SU-DHL-6 (cell line): Measurements from ENCODE around the gene ORC6.

ENCODE experiments used
- H2AFZ ChIP-seq: fragments of 200-600 bp; sonication (generic); 2 replicates; pipeline ENCODE4 v1.6.1; 2014; ENCODE audit warnings: low read depth, mild to moderate bottlenecking, moderate library complexity, mixed read lengths, antibody characterized with exemption, low read length; ENCODE audit not compliant: severe bottlenecking
- H3F3A ChIP-seq: fragments of 200-600 bp; shearing (Covaris generic); 2 replicates; pipeline ENCODE4 v1.6.0; 2016; ENCODE audit warnings: antibody characterized with exemption, mild to moderate bottlenecking; ENCODE audit not compliant: insufficient read depth
- H3K27ac ChIP-seq: fragments of 200-600 bp; sonication (generic); 2 replicates; pipeline ENCODE4 v1.5.1; 2016; ENCODE audit warnings: low read depth, mild to moderate bottlenecking, low read length, moderate library complexity, mixed read lengths
- H3K27me3 ChIP-seq: fragments of 200-600 bp; sonication (generic), shearing (Covaris generic); 2 replicates; pipeline ENCODE4 v1.6.0; 2014; ENCODE audit warnings: mild to moderate bottlenecking, low read length
- H3K36me3 ChIP-seq: fragments of 200-600 bp; sonication (generic); 2 replicates; pipeline ENCODE4 v1.6.1; 2014; ENCODE audit warnings: mild to moderate bottlenecking, low read length, mixed read lengths
- H3K4me2 ChIP-seq: fragments of 300-600, 200-600 bp; shearing (Covaris generic), sonication (generic); 2 replicates; pipeline ENCODE4 v1.6.0; 2014; ENCODE audit warnings: low read length, low read depth, mild to moderate bottlenecking; ENCODE audit not compliant: poor library complexity, severe bottlenecking
- H3K4me3 ChIP-seq: fragments of 200-600 bp; sonication (generic); 2 replicates; pipeline ENCODE4 v1.5.1; 2014; ENCODE audit warnings: antibody characterized with exemption, low read length, mild to moderate bottlenecking, mixed read lengths; ENCODE audit not compliant: insufficient read depth, poor library complexity, severe bottlenecking
- H3K79me2 ChIP-seq: fragments of 200-600 bp; sonication (generic); 2 replicates; pipeline ENCODE4 v1.6.1; 2014; ENCODE audit warnings: mild to moderate bottlenecking, low read length, moderate library complexity; ENCODE audit not compliant: insufficient read depth
- H3K9ac ChIP-seq: fragments of 200-600 bp; sonication (generic); 2 replicates; pipeline ENCODE4 v1.7.0; 2014; ENCODE audit warnings: mild to moderate bottlenecking, low read length
- H3K9me2 ChIP-seq: fragments of 200-600 bp; sonication (generic); replicated peaks from 2 replicates; pipeline ENCODE4 v1.6.1; 2014; ENCODE audit warnings: low read length; ENCODE audit not compliant: insufficient read depth
- H3K9me3 ChIP-seq: fragments of 200-600 bp; sonication (generic); 2 replicates; pipeline ENCODE4 v1.6.1; 2014; ENCODE audit warnings: low read length, mixed read lengths; ENCODE audit not compliant: insufficient read depth
- H4K20me1 ChIP-seq: fragments of 200-600 bp; sonication (generic); 2 replicates; pipeline ENCODE4 v1.6.1; 2014; ENCODE audit warnings: low read depth, mild to moderate bottlenecking, antibody characterized with exemption, low read length, moderate library complexity, mixed read lengths
- EZH2phosphoT487 ChIP-seq: fragments of 200-600 bp; sonication (generic), shearing (Covaris generic); conservative IDR thresholded peaks from 2 replicates; pipeline ENCODE4 v1.6.1; 2018; ENCODE audit warnings: mild to moderate bottlenecking, antibody characterized with exemption, low read length, moderate library complexity, mixed read lengths
- TF ChIP-seq, protein P1 (sequence below): fragments of 200-600 bp; sonication (generic); IDR thresholded peaks from one replicate; pipeline ENCODE4 v1.5.1; 2017; ENCODE audit warnings: antibody characterized with exemption, mild to moderate bottlenecking, low read length, moderate library complexity; ENCODE audit not compliant: insufficient read depth, poor library complexity, severe bottlenecking

The ORC6 gene

DNA sequence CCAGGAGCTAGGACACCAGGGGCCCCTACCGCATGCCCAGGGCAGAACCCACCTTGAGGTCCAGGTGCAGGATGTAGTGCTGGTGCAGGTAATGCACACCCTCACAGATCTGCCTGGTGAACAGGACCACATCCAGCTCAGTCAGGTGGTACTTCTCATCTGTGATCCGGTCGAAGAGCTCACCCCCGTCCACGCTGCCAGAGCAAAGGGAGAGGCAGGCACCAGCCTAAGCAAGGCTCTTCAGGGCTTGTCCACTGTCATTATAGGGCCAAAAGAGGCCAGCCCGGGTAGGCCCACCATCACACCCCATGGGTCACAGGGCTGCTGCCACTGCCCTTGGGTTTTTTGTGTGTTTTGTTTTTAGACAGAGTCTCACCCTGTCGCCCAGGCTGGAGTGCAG lies 37.7 kb downstream of the ORC6 start:
- no peaks in the 10 kb centered on the region for H3K9me2 ChIP-seq
- no peaks in the 10 kb centered on the region for H3K36me3 ChIP-seq
- no peaks in the 10 kb centered on the region for H3F3A ChIP-seq
- H2AFZ ChIP-seq = no peak overlapping the region
- H3K9ac ChIP-seq = no peak overlapping the region
- H3K79me2 ChIP-seq = no peaks in the 10 kb centered on the region
- H4K20me1 ChIP-seq = no peaks in the 10 kb centered on the region
- H3K27me3 ChIP-seq = no peaks in the 10 kb centered on the region
- peaks cover 10% of the 10 kb centered on the region; the same call in 1 of the 2 replicates for H3K9me3 ChIP-seq
- H3K27ac ChIP-seq = no peak overlapping the region
- no peak for TF ChIP-seq EZH2phosphoT487
- TF ChIP-seq, protein P1, sequence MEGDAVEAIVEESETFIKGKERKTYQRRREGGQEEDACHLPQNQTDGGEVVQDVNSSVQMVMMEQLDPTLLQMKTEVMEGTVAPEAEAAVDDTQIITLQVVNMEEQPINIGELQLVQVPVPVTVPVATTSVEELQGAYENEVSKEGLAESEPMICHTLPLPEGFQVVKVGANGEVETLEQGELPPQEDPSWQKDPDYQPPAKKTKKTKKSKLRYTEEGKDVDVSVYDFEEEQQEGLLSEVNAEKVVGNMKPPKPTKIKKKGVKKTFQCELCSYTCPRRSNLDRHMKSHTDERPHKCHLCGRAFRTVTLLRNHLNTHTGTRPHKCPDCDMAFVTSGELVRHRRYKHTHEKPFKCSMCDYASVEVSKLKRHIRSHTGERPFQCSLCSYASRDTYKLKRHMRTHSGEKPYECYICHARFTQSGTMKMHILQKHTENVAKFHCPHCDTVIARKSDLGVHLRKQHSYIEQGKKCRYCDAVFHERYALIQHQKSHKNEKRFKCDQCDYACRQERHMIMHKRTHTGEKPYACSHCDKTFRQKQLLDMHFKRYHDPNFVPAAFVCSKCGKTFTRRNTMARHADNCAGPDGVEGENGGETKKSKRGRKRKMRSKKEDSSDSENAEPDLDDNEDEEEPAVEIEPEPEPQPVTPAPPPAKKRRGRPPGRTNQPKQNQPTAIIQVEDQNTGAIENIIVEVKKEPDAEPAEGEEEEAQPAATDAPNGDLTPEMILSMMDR = no peak
- no peak overlapping the region for H3K4me2 ChIP-seq
- no peak overlapping the region for H3K4me3 ChIP-seq

DNA sequence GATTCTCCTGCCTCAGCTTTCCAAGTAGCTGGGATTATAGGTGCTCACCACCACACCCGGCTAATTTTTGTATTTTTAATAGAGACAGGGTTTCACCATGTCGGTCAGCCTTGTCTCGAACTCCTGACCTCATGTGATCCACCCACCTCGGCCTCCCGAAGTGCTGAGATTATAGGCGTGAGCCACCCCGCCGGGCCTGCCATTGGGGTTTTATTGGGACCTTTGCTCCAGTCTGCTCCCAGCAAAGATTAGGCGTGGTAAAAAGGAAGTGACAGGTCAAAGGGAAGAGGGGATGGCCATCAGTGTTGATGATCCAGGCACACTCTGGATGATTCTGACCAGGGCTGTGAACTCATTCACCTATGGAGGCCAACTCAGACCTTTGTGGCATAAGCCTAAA lies 38.2 kb downstream of the ORC6 start:
- Histone ChIP-seq H3K36me3 (no peaks in the 10 kb centered on the region), H4K20me1 (no peaks in the 10 kb centered on the region), H3K9me3 (peaks cover 10% of the 10 kb centered on the region; the same call in 1 of the 2 replicates), H3F3A (no peaks in the 10 kb centered on the region), H3K27ac (no peak overlapping the region), H3K4me2 (no peak overlapping the region), H3K27me3 (no peaks in the 10 kb centered on the region), H3K9ac (no peak overlapping the region), H2AFZ (no peak overlapping the region), H3K79me2 (no peaks in the 10 kb centered on the region), H3K9me2 (no peaks in the 10 kb centered on the region), H3K4me3 (no peak overlapping the region)
- TF ChIP-seq EZH2phosphoT487 = no peak
- TF ChIP-seq, protein P1 = no peak

DNA sequence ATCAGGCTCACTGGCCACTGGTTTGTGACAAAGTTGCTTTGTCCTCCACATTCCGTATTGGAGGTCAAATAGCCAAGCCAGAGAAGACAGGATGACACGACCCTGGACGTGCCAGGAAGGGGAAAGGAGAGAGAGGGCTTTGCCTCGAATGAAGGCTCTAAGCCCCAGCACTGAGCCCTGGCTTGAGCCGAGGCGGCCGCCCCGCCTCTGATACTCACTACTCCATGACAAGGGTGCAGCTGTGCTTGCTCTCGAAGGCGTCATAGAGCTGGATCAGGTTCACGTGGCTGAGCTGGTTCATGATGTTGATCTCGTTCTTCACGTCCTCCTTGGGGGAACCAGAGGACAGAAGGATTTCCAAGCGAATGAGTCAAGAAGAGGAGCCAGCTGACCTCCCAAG lies 39.3 kb downstream of the ORC6 start:
- Histone ChIP-seq H3K36me3 (no peaks in the 10 kb centered on the region), H3K9me2 (no peaks in the 10 kb centered on the region), H3K9me3 (peaks cover 10% of the 10 kb centered on the region; the same call in 1 of the 2 replicates), H3K27ac (no peak overlapping the region), H3F3A (no peaks in the 10 kb centered on the region), H3K27me3 (no peaks in the 10 kb centered on the region), H3K4me2 (no peak overlapping the region), H3K9ac (no peak overlapping the region), H3K4me3 (no peak overlapping the region), H3K79me2 (no peaks in the 10 kb centered on the region), H2AFZ (no peak overlapping the region), H4K20me1 (no peaks in the 10 kb centered on the region)
- TF ChIP-seq, protein P1 = no peak
- no peak for TF ChIP-seq EZH2phosphoT487
